A549 (cell line): ENCODE results near the gene SPRYD3. TPM values are rescaled to one million over a fixed set of nuclear protein-coding genes. Genes with fewer than 3 reads are reported as not detected.
A peak's percentile ranks its signal among the peaks of the same experiment; 100 is the strongest.

Experiments used
- ATAC-seq, 2 experiments: fragments of 200-7000 bp in 1 of 2; fragments of >200 bp in 1 of 2; cut with Nextera tagmentation in 1 of 2; cut with Tn5 transposase in 1 of 2; 3 replicates each; pipeline versions ENCODE4 v1.8.0 to v1.9.1; 2018 to 2020; ENCODE audit warnings: mild to moderate bottlenecking in 1 of 2, moderate library complexity in 1 of 2
- CTCF ChIA-PET: fragments of 300-600 bp; sonication (Branson Sonifier 250); formaldehyde crosslinking; extraction: SDS; loops from one replicate; lab custom pipeline; 2021; ENCODE audit warnings: antibody characterized with exemption, inconsistent platforms; lab: Yijun Ruan, JAX
- POLR2A ChIA-PET: fragments of 350-600 bp; formaldehyde crosslinking; extraction: SDS; loops from one replicate; lab custom pipeline; 2021; ENCODE audit warnings: antibody characterized with exemption, inconsistent platforms; lab: Yijun Ruan, JAX
- DNase-seq, 2 experiments: peaks; one replicate each; pipeline versions ENCODE4 v3.0.0 to v3.0.0-alpha.2; 2011 to 2016; ENCODE audit warnings: low read depth in 1 of 2, low spot score in 1 of 2
- FAIRE-seq: peaks from 2 replicates; lab custom pipeline; 2011; peaks lifted over from hg19 to GRCh38; lab: Jason Lieb, UNC
- H3K27ac ChIP-seq, 2 experiments: fragments of >200 bp; sonication (Bioruptor Twin); formaldehyde crosslinking; 3 replicates each; pipeline ENCODE4 v1.5.1; 2016 to 2017
- H3K4me1 ChIP-seq: fragments of >200 bp; sonication (Bioruptor Twin); formaldehyde crosslinking; 3 replicates; pipeline ENCODE4 v1.6.1; 2016
- H3K4me2 ChIP-seq: fragments of >200 bp; sonication (Bioruptor Twin); formaldehyde crosslinking; 3 replicates; pipeline ENCODE4 v1.6.1; 2016
- H3K4me3 ChIP-seq: fragments of >200 bp; sonication (Bioruptor Twin); formaldehyde crosslinking; 3 replicates; pipeline ENCODE4 v1.5.1; 2016
- H3K9me3 ChIP-seq: fragments of >200 bp; sonication (Bioruptor Twin); formaldehyde crosslinking; 3 replicates; pipeline ENCODE4 v1.6.1; 2016
- CTCF ChIP-seq: fragments of >200 bp; sonication (Bioruptor Twin); formaldehyde crosslinking; IDR thresholded peaks from 3 replicates; pipeline ENCODE4 v1.5.1; 2016
- EP300 ChIP-seq, 2 experiments: fragments of >200 bp; sonication (Bioruptor Twin); formaldehyde crosslinking; IDR thresholded peaks; 2 replicates in 1 of 2; 3 replicates in 1 of 2; pipeline ENCODE4 v1.6.1; 2016 to 2017
- ESRRA ChIP-seq: fragments of 150-350 bp; IDR thresholded peaks from 2 replicates; pipeline ENCODE4 v1.6.1; 2014; ENCODE audit warnings: mild to moderate bottlenecking, low read length, borderline replicate concordance
- FOSB ChIP-seq: fragments of 250-450 bp; sonication (Bioruptor Pico); IDR thresholded peaks from 2 replicates; pipeline ENCODE4 v1.5.0; 2020; ENCODE audit warnings: mild to moderate bottlenecking, moderate library complexity
- FOSL2 ChIP-seq, 2 experiments: fragments of 450-650 bp in 1 of 2; fragments of >200 bp in 1 of 2; sonication (Bioruptor Twin) in 1 of 2; formaldehyde crosslinking; IDR thresholded peaks; 2 replicates each; pipeline versions ENCODE4 v1.5.0 to v1.6.1; 2016 to 2020; ENCODE audit warnings: mild to moderate bottlenecking in 1 of 2, moderate library complexity in 1 of 2
- HMGXB4 ChIP-seq: fragments of 250-450 bp; sonication (Bioruptor Pico); IDR thresholded peaks from 2 replicates; pipeline ENCODE4 v1.5.0; 2021; ENCODE audit warnings: mild to moderate bottlenecking, moderate library complexity, borderline replicate concordance
- JUN ChIP-seq, 2 experiments: fragments of >200 bp; sonication (Bioruptor Twin); formaldehyde crosslinking; IDR thresholded peaks; 2 replicates in 1 of 2; 3 replicates in 1 of 2; pipeline ENCODE4 v1.6.1; 2016 to 2017
- KDM5A ChIP-seq: fragments of 200-600 bp; sonication (generic); IDR thresholded peaks from 2 replicates; pipeline ENCODE4 v1.6.1; 2016; ENCODE audit warnings: antibody characterized with exemption, mild to moderate bottlenecking
- MAX ChIP-seq: IDR thresholded peaks from 2 replicates; pipeline ENCODE4 v1.6.1; 2012
- POLR2A ChIP-seq: IDR thresholded peaks from 2 replicates; pipeline ENCODE4 v1.6.1; 2012; ENCODE audit warnings: mild to moderate bottlenecking, low read length
- RARB ChIP-seq: fragments of 250-450 bp; sonication (Bioruptor Pico); IDR thresholded peaks from 2 replicates; pipeline ENCODE4 v1.8.0; 2021; ENCODE audit warnings: mild to moderate bottlenecking, moderate library complexity
- RCOR1 ChIP-seq: fragments of 150-350 bp; IDR thresholded peaks from 2 replicates; pipeline ENCODE4 v1.6.1; 2014; ENCODE audit warnings: antibody characterized with exemption, low read length, low read depth
- SMC3 ChIP-seq: fragments of >200 bp; sonication (Bioruptor Twin); formaldehyde crosslinking; IDR thresholded peaks from 3 replicates; pipeline ENCODE4 v1.6.1; 2018; ENCODE audit warnings: inconsistent platforms
- USF2 ChIP-seq: fragments of 450-650 bp; IDR thresholded peaks from 2 replicates; pipeline ENCODE4 v1.6.1; 2014; ENCODE audit warnings: antibody characterized with exemption
- ZSCAN20 ChIP-seq: fragments of 250-450 bp; sonication (Bioruptor Pico); IDR thresholded peaks from 2 replicates; pipeline ENCODE4 v1.8.0; 2022; ENCODE audit warnings: mild to moderate bottlenecking, moderate library complexity
- WGBS: methylation state at CpG from one replicate; pipeline ENCODE4 v1.1.6; 2017; ENCODE audit errors: missing lambda C conversion rate; 5-methylcytosine and 5-hydroxymethylcytosine counted together
- polyA plus RNA-seq, 4 experiments: library from polyadenylated mRNA; depleted of rRNA in 3 of 4; stranded (reverse); fragments of >200 nt; fragmentation: RNase III in 1 of 4; extraction: RNeasy Plus Mini Kit Qiagen cat#74134 plus additional on column Dnase treatment in 1 of 4; gene quantifications; 2 replicates in 3 of 4; 3 replicates in 1 of 4; pipeline ENCODE4 v1.2.3, GENCODE V29; 2011 to 2017

SPRYD3 gene
- polyA plus RNA-seq, 2 of the 4 experiments (the other 2 are of a cell fraction) = 17.3 to 26.8 TPM

- no peak for TF ChIP-seq ZSCAN20
- TF ChIP-seq CTCF = no peak
- TF ChIP-seq, all 56 proteins: peak for 0
Measured at GRCh38 chr12:53082637-53083175, 3.5 kb upstream of the SPRYD3 start (continued).

- H3K4me2 ChIP-seq = peak overlapping the region; percentile 78
- peak overlapping the region; percentile 56 for H3K4me3 ChIP-seq
- H3K9me3 ChIP-seq = no peaks in the 10 kb centered on the region
- ChIA-PET POLR2A (interaction anchor here (0.6 to 4.1 kb wide), 24 partner anchors 10 to 221 kb away, joined by 3 to 46 read pairs (median 4); partner anchors contain the start of genes CSAD, IGFBP6, KRT8 and MYG1), CTCF (interaction anchor here (0.8 to 45.5 kb wide), 7 partner anchors 9 to 243 kb away, joined by 3 to 1424 read pairs (median 5); partner anchors contain the start of genes AAAS, IGFBP6, SOAT2 and SPRYD3)
- TF ChIP-seq POLR2A = peak; percentile 86
- TF ChIP-seq ZSCAN20 = no peak
- TF ChIP-seq EP300 (IDR thresholded peaks at IDR 0.05) = no peak
- no peak for TF ChIP-seq RCOR1
- TF ChIP-seq JUN (IDR thresholded peaks at IDR 0.05) = peak in 1 of 2 experiments; percentile 16; a peak in 1 of 5 replicates
- TF ChIP-seq ESRRA = no peak
- peak; percentile 60; the same call in 1 of the 2 replicates for TF ChIP-seq USF2
- TF ChIP-seq MAX = peak; percentile 65
- peak; percentile 38 to 79 for ATAC-seq
- FAIRE-seq = no peak
- peak overlapping the region; percentile 86 to 94 for H3K27ac ChIP-seq
- peaks cover 10% of the 10 kb centered on the region; the same call in 2 of the 3 replicates for H3K4me1 ChIP-seq
- no peak for DNase-seq
- whole genome bisulfite sequencing = 27% methylated on average over 22 of the region's 25 CpGs
Measured at GRCh38 chr12:53078425-53079225, 565 bp downstream of the SPRYD3 start.

- POLR2A ChIA-PET = no interaction called here
- Histone ChIP-seq H3K9me3 (no peaks in the 10 kb centered on the region), H3K4me2 (no peak overlapping the region), H3K27ac (no peak overlapping the region), H3K4me1 (peaks cover 20% of the 10 kb centered on the region), H3K4me3 (no peak overlapping the region)
- FAIRE-seq (no peak), ATAC-seq (no peak), DNase-seq (no peak)
- TF ChIP-seq FOSL2 (IDR thresholded peaks at IDR 0.05) (no peak), FOSL2 (CRISPR knock-in tag; IDR thresholded peaks at IDR 0.05) (no peak), FOSB (no peak), HMGXB4 (CRISPR knock-in tag) (no peak), KDM5A (no peak), SMC3 (no peak), RARB (no peak)
- 94% methylated on average over 8 of the region's 8 CpGs for WGBS
- CTCF ChIA-PET = interaction anchor here (0.7 to 45.5 kb wide), 7 partner anchors 11 to 211 kb away, joined by 3 to 1424 read pairs (median 4); partner anchors contain the start of genes IGFBP6, SOAT2, SPRYD3 and TNS2
Measured at GRCh38 chr12:53077030-53077429, 2.2 kb downstream of the SPRYD3 start.
